ENCODE data around the gene NUCB2.

GRCh38 chr11:17238377-17238776, 38.2 kb upstream of the NUCB2 start:
- TF ChIP-seq CTCF (IDR thresholded peaks at IDR 0.05 in 2 of 3, conservative IDR thresholded peaks at IDR 0.05 in 1 of 3; ENCODE audit: control insufficient read depth in 2 of 3, extremely low read depth in 1 of 3, insufficient read depth in 1 of 3, low read depth in 3 of 3, low read length in 3 of 3) = no peak
- TF ChIP-seq ZBTB40 (IDR thresholded peaks at IDR 0.05; ENCODE audit: borderline replicate concordance) = no peak

Measured in GM12878 (cell line).